Fibroblast of gingiva (primary cell): Measurements from ENCODE around the gene ICA1.

Source experiments
- DNase-seq: peaks from one replicate; pipeline ENCODE4 v3.0.0-alpha.2; 2011; ENCODE audit warnings: low read depth

ICA1 gene

DNA sequence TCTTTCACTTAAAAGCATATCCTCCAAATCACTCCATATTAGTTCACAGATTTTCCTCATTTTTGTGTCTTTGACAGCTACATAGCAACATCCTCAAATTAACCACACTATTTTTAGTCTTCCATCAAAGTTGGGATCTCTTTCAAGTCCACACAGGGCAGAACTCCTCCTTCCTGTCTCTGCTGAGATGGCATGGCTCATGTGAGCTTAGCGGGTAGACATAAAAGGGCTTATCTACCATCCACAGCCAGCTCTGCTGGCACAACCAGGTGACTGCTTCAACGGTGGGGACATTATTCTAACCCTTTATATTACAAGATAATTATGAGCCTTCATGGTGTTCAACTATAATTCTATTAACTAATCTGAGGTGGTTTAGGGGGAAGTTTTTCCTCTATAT, 35.5 kb downstream of the ICA1 start:
- DNase-seq, result no peak

DNA sequence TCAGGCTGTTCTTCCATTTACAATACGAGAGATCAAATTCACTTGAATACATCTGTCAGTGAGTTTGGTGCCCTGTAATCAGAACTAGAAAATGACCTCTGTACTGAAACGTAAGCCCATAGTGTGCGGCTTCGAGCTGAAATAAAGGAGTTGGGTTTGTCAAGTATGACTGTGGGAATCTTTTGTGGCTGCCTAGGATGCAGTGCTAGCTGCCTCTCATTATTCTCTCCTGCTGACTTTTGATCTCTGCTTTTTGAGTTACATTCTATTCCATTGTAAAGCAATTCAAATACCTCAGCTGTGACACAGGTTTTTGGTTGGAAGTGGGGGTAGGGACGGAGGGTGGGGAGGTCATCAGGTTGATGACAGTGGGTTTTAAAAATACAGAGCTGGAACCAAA, 40.4 kb downstream of the ICA1 start:
- no peak for DNase-seq

DNA sequence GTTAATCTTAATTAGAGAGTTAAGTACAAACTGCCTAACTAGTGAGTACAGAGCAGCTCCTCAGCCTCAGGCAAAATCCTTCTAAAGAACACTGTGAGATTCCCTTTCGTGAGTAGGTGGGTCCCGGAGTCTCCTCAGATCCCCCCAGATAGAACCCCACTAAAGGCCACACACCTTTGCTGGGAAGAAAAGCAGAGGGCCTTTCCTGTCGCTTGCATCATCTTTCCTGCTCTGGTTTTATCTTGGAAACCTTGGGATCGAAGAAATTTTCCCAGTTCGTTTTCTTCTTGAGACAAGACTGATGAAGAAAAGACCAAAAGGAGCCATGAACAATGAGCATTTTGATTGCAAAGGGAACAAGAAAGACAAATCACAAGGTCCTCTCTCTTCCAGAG, 40.9 kb downstream of the ICA1 start:
- no peak for DNase-seq

- no peak for DNase-seq
Observed at GRCh38 chr7:8220376-8221100, 41.4 kb downstream of the ICA1 start.

DNA sequence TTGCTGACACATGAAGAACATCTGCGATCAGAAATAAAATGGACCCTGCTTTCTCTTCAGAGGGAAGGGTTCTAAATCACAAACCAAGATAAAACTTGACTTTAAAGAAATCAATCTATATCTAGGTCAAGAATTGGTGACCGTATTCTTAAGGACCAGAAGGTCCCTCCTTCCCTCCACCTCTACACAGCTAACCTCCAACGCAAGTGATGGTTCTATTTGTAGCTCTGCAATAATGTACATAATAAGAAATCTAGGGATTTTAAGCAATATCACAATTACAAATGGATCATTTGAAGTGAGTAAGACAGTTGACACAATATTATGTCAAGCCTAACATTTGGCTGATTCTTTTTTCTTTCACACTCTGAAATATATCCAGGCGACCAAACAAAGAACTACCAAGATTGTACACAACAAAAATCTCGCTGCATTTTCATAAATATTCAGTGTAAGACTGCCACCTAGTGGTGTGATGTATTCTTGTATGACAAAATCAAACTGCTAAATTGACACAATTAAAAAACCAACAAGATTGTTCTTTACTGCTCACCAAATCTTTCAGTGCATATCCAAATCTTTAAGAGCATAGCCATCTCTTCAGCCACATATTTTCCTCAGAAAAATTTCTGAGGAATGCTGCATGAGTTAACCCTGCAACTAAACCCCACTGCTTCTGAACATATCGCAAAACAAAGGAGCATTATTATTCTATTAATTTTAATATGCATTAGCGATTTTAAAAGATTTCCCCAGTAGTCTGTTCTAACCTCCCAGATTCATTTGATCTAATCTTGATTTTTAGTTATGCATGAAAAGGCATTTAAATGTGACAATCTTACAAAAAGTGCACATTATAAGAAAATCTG, 44.5 kb downstream of the ICA1 start:
- peak; percentile 66 for DNase-seq

- peak; percentile 73 for DNase-seq
Observed at GRCh38 chr7:8216334-8216690, 45.7 kb downstream of the ICA1 start.

GRCh38 chr7:8215648-8216333, 46.2 kb downstream of the ICA1 start:
- no peak for DNase-seq

DNA sequence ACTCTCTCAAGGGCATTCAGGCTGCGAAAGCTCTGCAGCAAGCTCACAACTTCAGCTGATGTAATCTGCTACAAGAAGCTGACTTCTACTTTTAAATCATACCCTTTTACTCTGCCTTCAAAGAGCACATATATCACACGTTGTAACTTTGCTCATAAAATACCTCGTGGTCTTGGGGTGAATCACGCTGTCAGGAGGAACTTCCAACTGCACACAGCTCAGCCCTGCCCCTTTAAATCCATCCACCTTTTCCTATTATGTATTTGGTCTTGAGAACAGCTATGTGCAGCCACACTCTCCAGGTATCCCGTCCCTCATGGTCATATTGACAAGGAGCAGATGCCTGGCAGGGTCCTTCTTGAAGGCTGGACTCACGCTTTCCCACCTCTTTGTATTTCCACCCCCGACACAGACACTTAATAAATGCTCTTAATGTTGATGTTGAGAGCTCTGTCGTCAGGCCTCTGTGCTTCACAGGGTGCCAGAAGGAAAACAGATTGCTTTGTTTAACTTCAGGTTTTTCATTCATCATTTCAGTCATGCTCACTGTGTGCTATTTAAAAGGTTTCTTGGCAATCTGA, 47.6 kb downstream of the ICA1 start:
- DNase-seq, result peak; percentile 10

- DNase-seq, result no peak
Observed at GRCh38 chr7:8213381-8213780, 48.6 kb downstream of the ICA1 start.

- no peak for DNase-seq
Observed at GRCh38 chr7:8212638-8213037, 49.3 kb downstream of the ICA1 start.

DNA sequence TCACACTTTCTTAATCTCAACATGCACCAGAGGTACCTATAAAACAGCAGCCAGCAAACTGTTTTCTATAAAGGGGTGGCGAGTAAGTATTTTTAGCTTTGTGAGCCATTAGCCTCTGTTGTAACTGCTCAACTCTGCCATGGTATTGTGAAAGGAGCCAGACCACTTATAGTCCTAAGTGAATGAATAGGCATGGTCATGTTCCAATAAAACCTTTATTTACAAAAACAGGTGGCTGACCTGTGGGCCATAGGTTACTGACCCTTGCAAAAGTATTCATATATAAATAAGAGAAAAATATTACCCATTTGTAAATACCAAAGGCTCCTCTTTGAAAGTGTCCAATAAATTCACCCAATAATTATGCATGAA, 50.3 kb downstream of the ICA1 start:
- DNase-seq, result peak; percentile 22

DNA sequence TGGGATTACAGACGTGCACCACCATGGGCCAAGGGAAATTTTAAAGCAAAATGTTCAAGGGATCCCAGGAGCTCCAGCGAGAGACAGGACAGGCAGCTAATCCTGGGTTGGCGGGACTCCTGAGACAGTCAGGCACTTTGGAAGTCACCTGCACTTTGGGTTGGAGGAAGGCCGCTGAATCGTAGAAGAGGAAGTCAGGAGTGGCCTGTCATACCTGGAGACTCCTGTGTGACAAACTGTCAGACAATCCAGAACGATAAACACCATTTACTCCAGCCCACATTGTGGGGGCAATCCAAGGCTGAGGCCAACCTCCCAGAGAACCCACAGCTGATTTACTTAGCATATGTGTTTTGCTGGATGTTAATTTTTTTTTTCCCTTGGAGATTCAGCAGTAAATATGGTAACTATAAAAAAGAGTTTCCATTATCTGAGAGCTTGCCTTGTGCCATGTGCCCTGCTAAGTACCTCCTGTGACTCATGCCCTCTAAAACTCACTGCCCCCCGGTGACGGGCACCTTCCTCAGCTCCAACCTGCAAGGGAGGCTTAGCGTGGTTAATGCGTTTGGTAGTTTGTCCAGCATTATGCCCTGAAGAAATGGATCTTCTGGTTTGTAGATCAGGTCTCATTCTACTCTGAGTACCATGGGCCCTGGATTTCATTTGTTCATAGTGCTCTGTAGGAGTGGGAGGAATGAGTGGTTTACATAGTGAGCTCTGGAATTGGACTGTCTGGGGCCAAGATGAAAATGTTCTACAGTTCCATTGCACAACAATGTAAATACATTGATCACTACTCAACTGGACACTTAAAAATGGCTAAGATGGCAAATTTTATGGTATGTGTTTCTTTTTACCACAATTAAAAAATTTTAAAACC, 50.9 kb downstream of the ICA1 start:
- DNase-seq, result no peak

DNA sequence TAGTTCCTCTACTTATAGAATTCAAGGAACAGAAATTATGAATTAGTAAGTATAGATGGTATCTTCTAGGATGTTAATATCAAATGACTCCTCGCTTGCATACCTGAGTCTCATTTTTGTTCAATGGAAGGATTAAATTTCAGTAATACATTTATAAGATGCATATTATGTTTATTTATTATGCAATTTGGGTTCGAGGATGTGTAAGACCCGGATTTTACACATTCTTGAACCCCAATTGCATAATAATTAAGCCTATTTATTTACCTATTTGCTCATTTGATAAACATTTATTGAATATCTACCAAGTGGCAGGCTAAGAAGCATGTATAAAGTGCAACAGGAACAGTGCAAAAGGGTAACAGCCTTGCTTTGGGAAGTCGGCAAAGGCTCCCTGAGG, 52.6 kb downstream of the ICA1 start:
- no peak for DNase-seq

DNA sequence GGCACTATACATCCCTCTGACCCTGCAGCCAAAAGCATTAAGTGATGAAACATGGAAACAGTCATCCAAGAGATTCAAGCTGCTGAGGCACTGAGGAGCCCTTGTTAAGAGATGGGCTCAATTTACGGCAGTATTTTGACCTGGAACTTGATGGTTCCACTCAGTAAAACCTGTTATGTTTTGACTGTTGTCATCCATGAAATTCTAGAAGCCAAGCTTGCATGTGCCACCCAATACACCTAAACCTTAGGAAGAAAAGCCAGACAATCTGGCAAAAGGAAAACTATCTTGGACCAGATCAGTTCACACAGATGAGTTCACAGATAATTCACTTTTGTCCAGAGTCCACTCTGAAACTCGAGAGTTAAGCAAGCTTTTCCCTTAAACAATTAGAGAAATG, 53.2 kb downstream of the ICA1 start:
- no peak for DNase-seq

DNA sequence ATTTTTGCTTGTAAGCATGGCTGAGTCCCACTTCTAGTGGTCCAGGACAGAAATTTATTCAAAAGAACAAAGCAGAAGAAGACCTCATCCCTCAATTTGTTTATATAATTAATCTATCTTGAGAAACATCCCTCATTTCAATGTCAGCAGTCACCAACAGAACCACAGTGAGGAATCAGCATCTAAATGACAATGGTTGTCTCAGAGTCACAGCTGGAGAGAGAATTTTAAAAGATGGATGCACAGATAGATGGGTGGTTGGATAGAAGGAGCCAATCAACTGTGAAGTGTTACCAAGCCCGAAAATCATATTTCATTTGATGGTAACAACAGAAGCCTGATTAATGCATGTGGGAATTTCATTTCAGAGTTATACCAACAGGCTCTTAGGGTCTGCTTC, 55.0 kb downstream of the ICA1 start:
- DNase-seq, result no peak

- DNase-seq, result peak; percentile 59
Observed at GRCh38 chr7:8205537-8205936, 56.4 kb downstream of the ICA1 start.

DNA sequence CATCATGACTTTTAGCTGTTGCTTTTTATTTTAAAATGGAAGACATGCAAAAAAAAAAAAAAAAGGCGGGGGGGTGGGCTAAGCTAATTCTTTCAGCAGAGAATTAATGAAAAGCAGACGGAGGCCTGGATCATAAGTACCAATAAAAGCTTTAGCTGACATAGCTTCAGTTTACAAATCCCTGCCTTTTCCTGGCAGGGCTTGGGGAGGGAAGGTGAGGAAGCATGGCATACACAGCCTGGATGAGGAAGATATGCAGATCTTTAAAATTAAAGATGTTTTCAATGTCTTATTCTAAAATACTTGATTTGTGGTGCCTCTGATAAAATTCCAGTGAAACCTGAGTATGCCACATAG, 57.0 kb downstream of the ICA1 start:
- peak; percentile 48 for DNase-seq

- no peak for DNase-seq
Observed at GRCh38 chr7:8204339-8205030, 57.5 kb downstream of the ICA1 start.

- DNase-seq, result no peak
Observed at GRCh38 chr7:8201846-8202441, 60.0 kb downstream of the ICA1 start.

- DNase-seq, result peak; percentile 8
Observed at GRCh38 chr7:8200717-8201116, 61.2 kb downstream of the ICA1 start.

DNA sequence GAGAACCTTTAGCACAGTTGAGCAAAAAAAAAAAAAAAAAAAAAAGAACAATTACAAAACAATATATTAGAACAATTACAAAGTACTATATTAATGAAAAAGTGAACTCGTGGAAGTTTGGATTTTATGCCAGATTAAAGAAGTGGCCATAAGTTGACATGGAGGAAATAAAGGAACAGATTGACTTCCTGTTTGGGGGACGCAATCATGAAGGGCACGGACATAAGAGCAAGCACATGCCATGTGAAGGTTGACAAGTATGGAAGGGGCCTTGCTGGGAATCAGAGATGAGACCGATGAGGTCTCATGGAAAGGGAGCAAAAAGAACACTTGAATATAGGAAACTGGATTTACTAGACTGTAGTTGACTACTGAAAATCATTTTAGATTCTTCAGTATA, 61.7 kb downstream of the ICA1 start:
- DNase-seq, result no peak
